GM19238 (cell line): Measurements from ENCODE around the gene MAB21L1.

ENCODE experiments used
- DNase-seq: peaks from one replicate; pipeline ENCODE4 v3.0.0; 2011; ENCODE audit warnings: low spot score; ENCODE audit not compliant: insufficient read length

The MAB21L1 gene

GRCh38 chr13:35479706-35480105 is 3.2 kb upstream of the MAB21L1 start:
- no peak for DNase-seq

GRCh38 chr13:35479038-35479492 is 2.6 kb upstream of the MAB21L1 start:
- DNase-seq = no peak

GRCh38 chr13:35478271-35479037 is 2.0 kb upstream of the MAB21L1 start:
- DNase-seq = no peak

GRCh38 chr13:35477386-35477946 is 977 bp upstream of the MAB21L1 start:
- DNase-seq = no peak

- no peak for DNase-seq
Observed at GRCh38 chr13:35475212-35475959, 1.1 kb downstream of the MAB21L1 start.

GRCh38 chr13:35474496-35475211 is 1.8 kb downstream of the MAB21L1 start:
- no peak for DNase-seq

GRCh38 chr13:35473802-35474201 is 2.7 kb downstream of the MAB21L1 start:
- DNase-seq = no peak

- DNase-seq = no peak
Observed at GRCh38 chr13:35473206-35473775, 3.2 kb downstream of the MAB21L1 start.

- no peak for DNase-seq
Observed at GRCh38 chr13:35472323-35472881, 4.1 kb downstream of the MAB21L1 start.

GRCh38 chr13:35471706-35472322 is 4.7 kb downstream of the MAB21L1 start:
- DNase-seq = no peak

GRCh38 chr13:35470671-35471661 is 5.5 kb downstream of the MAB21L1 start:
- no peak for DNase-seq

- no peak for DNase-seq
Observed at GRCh38 chr13:35469806-35470525, 6.5 kb downstream of the MAB21L1 start.

- DNase-seq = no peak
Observed at GRCh38 chr13:35468195-35468594, 8.3 kb downstream of the MAB21L1 start.

GRCh38 chr13:35465371-35465770 is 11.1 kb downstream of the MAB21L1 start:
- no peak for DNase-seq

GRCh38 chr13:35460061-35460460 is 16.4 kb downstream of the MAB21L1 start:
- DNase-seq = no peak

GRCh38 chr13:35457258-35457657 is 19.2 kb downstream of the MAB21L1 start:
- DNase-seq = no peak

- no peak for DNase-seq
Observed at GRCh38 chr13:35455022-35455421, 21.5 kb downstream of the MAB21L1 start.

- no peak for DNase-seq
Observed at GRCh38 chr13:35449821-35450220, 26.7 kb downstream of the MAB21L1 start.

- no peak for DNase-seq
Observed at GRCh38 chr13:35448465-35448864, 28.0 kb downstream of the MAB21L1 start.
